ENCODE results near the gene DHRSX.

The DHRSX gene

DNA sequence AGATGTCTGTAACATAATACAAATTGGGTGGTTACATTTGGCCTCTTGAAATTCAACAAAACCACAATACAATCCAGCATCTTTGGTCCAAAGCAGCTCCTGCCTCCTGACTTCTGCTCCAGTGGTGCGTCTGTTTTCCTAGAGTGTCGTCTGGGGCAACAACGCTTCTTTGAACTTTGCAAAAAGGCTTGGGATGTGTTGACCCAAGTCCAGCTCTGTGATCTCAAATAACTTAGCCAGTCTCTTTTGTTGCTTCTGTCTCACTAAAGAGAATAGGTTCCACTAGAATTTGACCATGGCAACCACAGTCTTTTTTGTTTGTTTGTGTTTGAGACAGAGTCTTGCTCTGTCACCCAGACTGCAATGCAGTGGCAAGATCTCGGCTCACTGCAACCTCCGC, 324.0 kb downstream of the DHRSX start:
- TF ChIP-seq, protein P1, sequence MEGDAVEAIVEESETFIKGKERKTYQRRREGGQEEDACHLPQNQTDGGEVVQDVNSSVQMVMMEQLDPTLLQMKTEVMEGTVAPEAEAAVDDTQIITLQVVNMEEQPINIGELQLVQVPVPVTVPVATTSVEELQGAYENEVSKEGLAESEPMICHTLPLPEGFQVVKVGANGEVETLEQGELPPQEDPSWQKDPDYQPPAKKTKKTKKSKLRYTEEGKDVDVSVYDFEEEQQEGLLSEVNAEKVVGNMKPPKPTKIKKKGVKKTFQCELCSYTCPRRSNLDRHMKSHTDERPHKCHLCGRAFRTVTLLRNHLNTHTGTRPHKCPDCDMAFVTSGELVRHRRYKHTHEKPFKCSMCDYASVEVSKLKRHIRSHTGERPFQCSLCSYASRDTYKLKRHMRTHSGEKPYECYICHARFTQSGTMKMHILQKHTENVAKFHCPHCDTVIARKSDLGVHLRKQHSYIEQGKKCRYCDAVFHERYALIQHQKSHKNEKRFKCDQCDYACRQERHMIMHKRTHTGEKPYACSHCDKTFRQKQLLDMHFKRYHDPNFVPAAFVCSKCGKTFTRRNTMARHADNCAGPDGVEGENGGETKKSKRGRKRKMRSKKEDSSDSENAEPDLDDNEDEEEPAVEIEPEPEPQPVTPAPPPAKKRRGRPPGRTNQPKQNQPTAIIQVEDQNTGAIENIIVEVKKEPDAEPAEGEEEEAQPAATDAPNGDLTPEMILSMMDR (IDR thresholded peaks at IDR 0.05; ENCODE audit: insufficient read depth, missing control alignments): no peak
- no peak for DNase-seq (ENCODE audit: insufficient read length, low spot score)
- FAIRE-seq: no peak

- FAIRE-seq (no peak), DNase-seq (ENCODE audit: insufficient read length, low spot score) (no peak)
- TF ChIP-seq, protein P1 (IDR thresholded peaks at IDR 0.05; ENCODE audit: insufficient read depth, missing control alignments): no peak
Observed at GRCh38 chrX:2176274-2176673, 324.5 kb downstream of the DHRSX start.

DNA sequence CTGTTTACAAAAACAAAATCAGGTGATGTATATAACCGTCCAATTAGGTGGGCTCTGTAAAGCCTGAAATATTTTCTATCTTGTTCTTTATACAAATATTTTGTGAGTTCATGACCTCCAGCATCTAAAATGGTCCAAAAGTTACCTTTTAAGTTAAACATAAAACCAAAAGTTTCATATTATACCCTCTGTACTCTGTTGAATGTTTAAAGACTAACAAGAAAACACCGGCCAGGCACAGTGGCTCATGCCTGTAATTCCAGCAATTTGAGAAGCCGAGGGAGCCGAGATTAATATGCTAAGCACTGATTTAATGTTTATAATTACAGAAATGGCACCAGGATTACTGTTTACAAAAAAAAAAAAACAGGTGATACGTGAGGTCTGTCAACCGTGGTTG, 328.4 kb downstream of the DHRSX start:
- FAIRE-seq (no peak), DNase-seq (ENCODE audit: insufficient read length, low spot score) (no peak)
- TF ChIP-seq, protein P1 (IDR thresholded peaks at IDR 0.05; ENCODE audit: insufficient read depth, missing control alignments): no peak
